Measurements from ENCODE around the gene NFATC2. TPM values are rescaled to one million over a fixed set of nuclear protein-coding genes. Genes with fewer than 3 reads are reported as not detected.

Gene NFATC2
- total and polyA plus RNA-seq, 2 of the 4 experiments (the other 2 are of a cell fraction) = 0.18 to 0.38 TPM

DNA sequence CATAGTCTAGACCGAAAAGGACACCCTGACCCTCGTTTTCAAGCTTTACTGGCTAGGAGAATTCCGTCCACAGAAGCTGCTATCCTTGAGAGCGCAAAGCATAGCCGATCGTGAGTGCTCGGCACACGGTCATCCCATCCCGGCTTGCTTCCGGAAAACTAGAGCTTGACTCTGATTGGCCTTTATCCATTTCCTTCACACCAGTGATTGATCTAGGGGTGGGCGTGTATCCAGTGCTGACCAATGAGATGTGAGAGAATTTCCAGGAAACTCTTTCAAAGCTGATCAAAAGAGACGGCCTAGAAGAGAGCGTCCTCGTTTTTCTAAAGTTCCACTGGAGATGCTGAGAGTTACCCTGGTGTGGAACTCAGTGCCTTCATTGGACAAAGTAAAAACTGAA, 41.0 kb upstream of the NFATC2 start:
- POLR2A ChIA-PET (ENCODE audit: unreplicated experiment) = no interaction called here
- no peak overlapping the region for H3K23ac ChIP-seq (ENCODE audit: low read depth, low read length)
- no peak overlapping the region for H4K91ac ChIP-seq (ENCODE audit: insufficient read depth, low read depth, low read length)
- no peaks in the 10 kb centered on the region for H3K27me3 ChIP-seq (ENCODE audit: control insufficient read depth, insufficient read depth, low read length)
- no peaks in the 10 kb centered on the region for H4K20me1 ChIP-seq (ENCODE audit: insufficient read depth, low read length)
- no peak overlapping the region for H3K56ac ChIP-seq (ENCODE audit: extremely low read depth, insufficient read depth, low read length)
- H3K18ac ChIP-seq (ENCODE audit: low read depth, low read length) = no peak overlapping the region
- H3K14ac ChIP-seq (replicated peaks; ENCODE audit: low read depth, low read length) = no peak overlapping the region
- H3K27ac ChIP-seq (ENCODE audit: insufficient read depth, low read length) = no peak overlapping the region
- CTCF ChIA-PET = interaction anchor here (0.6 kb wide), 1 partner anchor 13 kb away, joined by 4 read pairs; no protein-coding TSS in a partner anchor
- DNase-seq (no peak), ATAC-seq (ENCODE audit: low read depth) (no peak)
- H2AFZ ChIP-seq (replicated peaks; ENCODE audit: low read length, poor library complexity) = no peak overlapping the region
- no peak overlapping the region for H2BK20ac ChIP-seq (ENCODE audit: low read depth, low read length)
- WGBS, 2 experiments (ENCODE audit: extremely low coverage in 2 of 2, insufficient read length in 1 of 2) = 90% methylated on average over 5 of the region's 14 CpGs; no CpG with 5 or more reads in 1 of the 2 experiments
- no peaks in the 10 kb centered on the region for H3K79me1 ChIP-seq (ENCODE audit: low read depth in 1 of 2, low read length in 2 of 2)
- intact Hi-C loops (cut with micrococcal nuclease) (no loop called here), dilution Hi-C loops (cut with HindIII; ENCODE audit: low sequenced_read_pairs, unreplicated experiment) (loop anchor here (25.0 kb wide), 1 partner anchor 171 kb away; no protein-coding TSS in a partner anchor), in situ Hi-C loops (cut with MboI; ENCODE audit: low sequenced_read_pairs) (no loop called here)
- H2BK5ac ChIP-seq (ENCODE audit: low read depth, low read length, poor library complexity, severe bottlenecking) = no peak overlapping the region
- H3K36me3 ChIP-seq (ENCODE audit: control insufficient read depth, insufficient read depth, low read length) = no peaks in the 10 kb centered on the region
- no peak overlapping the region for H3K4ac ChIP-seq (ENCODE audit: low read depth, low read length)
- H4K5ac ChIP-seq (ENCODE audit: low read depth, low read length) = no peak overlapping the region
- TF ChIP-seq CHD1 (IDR thresholded peaks at IDR 0.05; ENCODE audit: low read depth, low read length) (no peak), BHLHE40 (IDR thresholded peaks at IDR 0.05; ENCODE audit: low read depth, low read length) (no peak), MAZ (IDR thresholded peaks at IDR 0.05; ENCODE audit: borderline replicate concordance, low read depth, low read length) (no peak)
- no peak overlapping the region for H3K4me3 ChIP-seq (ENCODE audit: insufficient read depth, low read depth, low read length)
- no peak overlapping the region for H2AK5ac ChIP-seq (ENCODE audit: low read depth, low read length)
- no peak overlapping the region for H3K4me2 ChIP-seq (ENCODE audit: low read depth, low read length)
- H3K9ac ChIP-seq (ENCODE audit: low read depth, low read length) = no peak overlapping the region
- peaks cover 5% of the 10 kb centered on the region for H3K9me1 ChIP-seq (ENCODE audit: insufficient read depth, low read length)
- no peak overlapping the region for H2AK9ac ChIP-seq (replicated peaks; ENCODE audit: low read depth, low read length, poor library complexity)
- H2BK120ac ChIP-seq (ENCODE audit: low read depth, low read length) = no peak overlapping the region
- H4K8ac ChIP-seq (ENCODE audit: low read depth in 2 of 2, low read length in 2 of 2) = no peak overlapping the region
- BruUV-seq (replicated peaks) = no TSS peak
- no peak overlapping the region for H2BK15ac ChIP-seq (ENCODE audit: low read depth, low read length)
- H3K4me1 ChIP-seq (ENCODE audit: control insufficient read depth, insufficient read depth, low read length) = peaks cover 3% of the 10 kb centered on the region; the same call in 1 of the 2 replicates
- H3K9me3 ChIP-seq (ENCODE audit: control insufficient read depth, insufficient read depth, low read length) = no peaks in the 10 kb centered on the region

All from IMR-90 (cell line).